HFF-Myc (cell line): ENCODE results near the gene LY6G5C.

ENCODE experiments used
- DNase-seq: peaks from one replicate; pipeline ENCODE4 v3.0.0-alpha.2; 2011; ENCODE audit warnings: low read depth; ENCODE audit errors: extremely low read depth
- H3K4me3 ChIP-seq: replicated peaks from 2 replicates; pipeline ENCODE4 v1.5.1; 2011; ENCODE audit warnings: low read depth, mild to moderate bottlenecking, control low read depth, low read length
- TF ChIP-seq, protein P1 (sequence below): IDR thresholded peaks from 2 replicates; pipeline ENCODE4 v1.5.1; 2012; ENCODE audit warnings: mild to moderate bottlenecking, low read depth, low read length, control low read depth; ENCODE audit errors: missing control alignments

Gene LY6G5C

DNA sequence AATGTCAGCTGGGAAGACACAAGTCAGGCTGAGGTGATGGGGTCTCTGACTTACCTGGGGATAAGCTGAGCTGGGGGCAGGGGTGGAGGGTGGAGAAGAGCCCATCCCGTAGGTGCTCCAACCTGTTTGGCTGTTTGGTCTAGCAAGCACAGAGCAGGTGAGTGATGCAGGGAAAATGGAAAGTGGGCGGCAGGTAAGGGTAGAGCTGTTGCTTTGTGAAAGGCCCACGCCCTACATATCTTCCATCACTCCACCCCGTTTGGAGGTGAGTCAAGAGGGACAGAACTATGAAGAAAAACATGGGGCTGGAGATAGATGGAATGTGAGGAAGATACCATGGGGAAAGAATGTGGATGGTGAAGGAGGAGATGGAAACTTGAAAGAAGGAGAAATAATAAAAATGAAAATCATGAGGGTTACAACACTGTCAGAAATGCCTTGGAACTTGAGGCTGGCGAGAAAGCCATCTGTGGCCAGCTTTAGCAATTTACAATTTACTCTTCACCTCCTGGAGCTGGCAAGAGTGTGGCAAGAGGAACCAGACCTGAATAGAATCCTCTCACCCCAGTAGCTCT lies 39.4 kb upstream of the LY6G5C start:
- TF ChIP-seq, protein P1, sequence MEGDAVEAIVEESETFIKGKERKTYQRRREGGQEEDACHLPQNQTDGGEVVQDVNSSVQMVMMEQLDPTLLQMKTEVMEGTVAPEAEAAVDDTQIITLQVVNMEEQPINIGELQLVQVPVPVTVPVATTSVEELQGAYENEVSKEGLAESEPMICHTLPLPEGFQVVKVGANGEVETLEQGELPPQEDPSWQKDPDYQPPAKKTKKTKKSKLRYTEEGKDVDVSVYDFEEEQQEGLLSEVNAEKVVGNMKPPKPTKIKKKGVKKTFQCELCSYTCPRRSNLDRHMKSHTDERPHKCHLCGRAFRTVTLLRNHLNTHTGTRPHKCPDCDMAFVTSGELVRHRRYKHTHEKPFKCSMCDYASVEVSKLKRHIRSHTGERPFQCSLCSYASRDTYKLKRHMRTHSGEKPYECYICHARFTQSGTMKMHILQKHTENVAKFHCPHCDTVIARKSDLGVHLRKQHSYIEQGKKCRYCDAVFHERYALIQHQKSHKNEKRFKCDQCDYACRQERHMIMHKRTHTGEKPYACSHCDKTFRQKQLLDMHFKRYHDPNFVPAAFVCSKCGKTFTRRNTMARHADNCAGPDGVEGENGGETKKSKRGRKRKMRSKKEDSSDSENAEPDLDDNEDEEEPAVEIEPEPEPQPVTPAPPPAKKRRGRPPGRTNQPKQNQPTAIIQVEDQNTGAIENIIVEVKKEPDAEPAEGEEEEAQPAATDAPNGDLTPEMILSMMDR = no peak
- no peak for DNase-seq
- H3K4me3 ChIP-seq = no peak overlapping the region

DNA sequence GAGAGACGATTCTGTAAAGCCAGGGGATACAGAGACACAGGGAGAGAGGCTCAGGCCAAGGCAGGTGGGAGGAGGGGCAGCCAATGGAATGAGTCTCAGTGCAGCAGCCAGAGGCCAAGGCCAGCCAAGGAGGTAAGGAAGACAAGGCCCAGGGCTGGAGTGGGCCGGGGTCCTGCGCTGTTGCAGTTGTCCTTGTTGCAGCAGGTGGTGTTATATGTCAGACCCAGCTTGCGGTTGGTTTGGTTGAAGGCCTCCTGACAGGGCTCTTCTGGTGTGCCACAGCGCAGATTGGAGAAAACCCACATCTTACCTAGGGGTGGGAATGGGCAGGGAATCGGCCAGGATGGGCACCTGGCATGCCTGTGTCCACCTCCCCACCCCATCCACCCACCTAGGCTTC lies 38.1 kb upstream of the LY6G5C start:
- TF ChIP-seq, protein P1 = no peak
- DNase-seq = no peak
- H3K4me3 ChIP-seq = no peak overlapping the region

- TF ChIP-seq, protein P1 = no peak
- no peak for DNase-seq
- H3K4me3 ChIP-seq = no peak overlapping the region
Observed at GRCh38 chr6:31718265-31718664, 37.4 kb upstream of the LY6G5C start.

DNA sequence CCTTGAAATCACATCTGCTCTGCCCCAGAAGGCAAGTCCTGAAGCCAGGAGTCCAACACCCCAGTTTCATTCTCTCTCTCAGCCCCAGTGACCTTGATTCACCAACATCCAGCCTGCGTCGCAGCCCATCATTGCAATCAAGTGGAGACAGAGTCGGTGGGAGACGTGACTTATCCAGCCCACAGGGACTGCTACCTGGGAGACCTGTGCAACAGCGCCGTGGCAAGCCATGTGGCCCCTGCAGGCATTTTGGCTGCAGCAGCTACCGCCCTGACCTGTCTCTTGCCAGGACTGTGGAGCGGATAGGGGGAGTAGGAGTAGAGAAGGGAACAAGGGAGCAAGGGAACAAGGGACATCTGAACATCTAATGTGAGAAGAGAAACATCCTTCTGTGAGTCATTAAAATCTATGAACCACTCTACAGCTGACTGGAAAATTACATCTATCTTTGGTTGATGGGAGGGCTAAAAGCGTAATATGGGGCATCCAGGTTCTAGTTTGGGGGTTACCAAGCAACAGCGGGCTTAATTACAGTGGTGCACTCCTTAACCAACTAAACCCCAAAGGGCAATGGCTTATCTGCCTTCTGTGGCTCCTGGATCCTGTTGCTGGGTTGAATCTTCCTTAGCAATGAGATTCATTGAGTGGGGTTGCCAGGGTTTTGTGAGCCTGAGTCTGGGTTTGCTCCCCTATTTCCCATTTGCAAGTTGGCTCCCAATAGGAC lies 36.8 kb upstream of the LY6G5C start:
- TF ChIP-seq, protein P1 = no peak
- no peak for DNase-seq
- H3K4me3 ChIP-seq = no peak overlapping the region

GRCh38 chr6:31715022-31715958 lies 34.4 kb upstream of the LY6G5C start, which contains the start of gene LY6G6D:
LY6G6D (plus strand) TSS chr6:31715348; CDS start chr6:31715356, 8 bp downstream.
- TF ChIP-seq, protein P1 = no peak
- no peak within 1 kb of the TSS for H3K4me3 ChIP-seq
- DNase-seq = no peak

DNA sequence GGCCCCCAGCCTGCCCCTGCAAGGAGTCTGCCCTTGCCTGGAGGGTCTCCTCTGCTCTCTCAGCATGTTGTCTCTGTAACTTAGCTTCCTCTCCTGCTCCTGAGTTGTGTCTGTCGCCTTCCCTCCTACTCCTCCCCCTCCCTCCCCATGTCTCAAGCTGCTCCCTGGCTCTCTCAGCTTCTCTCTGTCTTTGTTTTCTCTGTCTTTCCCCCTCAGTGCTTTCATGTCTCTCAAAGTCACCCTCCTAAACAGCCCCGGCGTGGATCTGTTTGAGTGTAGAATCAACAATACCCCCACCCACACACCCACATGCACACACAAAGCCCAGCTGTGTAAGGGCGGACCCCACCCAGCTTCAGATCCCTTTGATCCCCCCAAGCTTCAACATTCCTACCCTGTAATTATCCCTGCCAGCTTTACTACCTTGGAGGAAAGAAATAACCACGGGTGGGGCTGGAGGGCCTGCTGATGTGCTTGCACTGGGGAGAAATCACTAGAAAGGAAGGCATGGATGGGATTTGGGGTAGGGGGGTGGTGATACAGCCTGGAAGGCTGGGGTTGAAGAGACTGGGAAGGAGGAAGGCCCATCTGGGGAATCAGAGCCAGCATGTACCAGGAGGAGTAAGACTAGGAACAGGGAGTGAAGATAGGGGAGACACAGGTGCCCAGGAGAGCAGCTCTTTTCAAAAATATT lies 33.3 kb upstream of the LY6G5C start:
- H3K4me3 ChIP-seq = no peak overlapping the region
- TF ChIP-seq, protein P1 = no peak
- DNase-seq = no peak
